NK-92 treated with Interleukin-12 subunit alpha and Interleukin-12 subunit beta, amount 100 ng/mL, for 24 hours (cell line): ENCODE results near the gene WWTR1.

Experiments used
- DNase-seq: peaks from one replicate; lab custom pipeline; 2025; lab: John Stamatoyannopoulos, UW

The WWTR1 gene

DNA sequence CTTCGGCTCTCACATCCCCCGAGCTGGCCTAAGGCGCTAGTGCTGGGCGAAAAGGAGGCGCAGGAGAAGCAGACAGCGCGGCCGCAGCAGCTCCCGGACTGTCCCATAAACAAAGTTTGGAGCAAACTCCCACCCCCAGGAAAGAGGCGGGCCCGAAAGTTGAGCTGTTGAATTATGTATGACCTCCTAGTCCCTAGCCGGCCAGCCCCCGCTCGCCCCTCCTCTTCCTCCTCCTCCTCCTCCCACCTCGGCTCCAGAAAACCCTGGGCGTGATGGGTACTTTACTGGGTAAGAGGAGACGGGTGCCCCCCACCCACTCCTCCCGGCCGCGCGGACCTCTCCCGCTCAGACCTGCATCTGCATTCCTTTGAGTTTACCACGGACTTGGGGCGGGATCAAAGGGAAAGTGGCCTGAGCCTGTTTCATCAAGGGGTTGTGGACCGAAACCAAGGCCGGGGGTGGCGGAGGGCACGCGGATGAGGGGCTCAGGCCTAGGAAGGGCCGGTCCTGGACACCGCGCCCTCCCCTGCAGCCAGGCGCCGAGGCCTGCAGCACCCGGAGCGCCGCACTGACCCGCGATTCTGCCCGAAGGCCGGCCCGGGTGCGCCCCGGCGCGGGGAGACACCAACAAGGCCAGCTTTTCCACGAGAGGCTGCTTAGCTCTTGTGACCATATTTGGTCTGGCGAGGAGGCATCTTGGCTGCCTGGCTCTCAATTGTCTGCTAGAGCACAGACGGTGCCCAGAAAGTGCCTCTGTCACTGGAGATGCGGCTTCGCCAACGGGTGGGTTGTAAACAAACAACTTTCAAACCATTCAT, at the start of gene WWTR1:
TSS of gene WWTR1 (minus strand) at position 100 of the 818 bp plus-strand sequence. CDS start 719 bp downstream, outside the sequence.
- DNase-seq, result no peak

DNA sequence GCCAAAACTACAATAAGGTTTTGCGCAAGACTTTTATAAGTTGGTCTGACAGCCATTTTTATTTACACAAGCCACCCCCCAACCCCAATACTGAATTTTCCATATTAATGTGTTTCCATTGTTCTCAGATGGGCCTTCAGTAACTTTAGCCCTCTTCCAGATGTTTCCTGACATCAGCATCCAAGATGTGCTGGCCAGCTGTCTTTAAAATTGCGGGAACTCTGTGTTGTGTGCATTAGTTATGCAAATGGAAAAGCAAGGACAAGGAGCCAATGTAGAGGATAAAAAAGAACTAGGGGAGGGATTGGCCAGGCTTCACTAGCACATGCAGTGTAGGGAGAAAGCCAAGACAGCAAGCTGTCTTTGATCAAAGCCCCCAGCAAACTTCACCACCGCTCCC, 49.1 kb upstream of the WWTR1 start:
- DNase-seq, result no peak

DNA sequence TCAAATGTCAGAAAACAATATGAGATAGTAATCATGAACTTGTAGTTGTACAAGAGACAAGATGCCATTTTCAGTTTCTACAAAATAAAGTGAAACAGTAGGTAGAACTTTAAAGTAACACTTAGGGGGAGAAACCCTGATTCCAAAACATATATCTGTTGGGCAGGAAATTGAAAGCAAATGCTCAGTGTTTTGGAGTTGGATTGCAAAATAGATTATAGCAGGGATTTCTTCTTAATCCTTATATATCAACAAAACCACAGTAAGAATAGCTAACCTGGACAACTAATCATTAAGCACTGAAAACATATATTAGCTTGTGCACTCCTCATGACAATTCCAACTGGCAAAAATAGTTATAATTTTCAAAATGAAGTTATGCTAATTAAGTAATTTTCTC, 47.6 kb upstream of the WWTR1 start:
- no peak for DNase-seq

DNA sequence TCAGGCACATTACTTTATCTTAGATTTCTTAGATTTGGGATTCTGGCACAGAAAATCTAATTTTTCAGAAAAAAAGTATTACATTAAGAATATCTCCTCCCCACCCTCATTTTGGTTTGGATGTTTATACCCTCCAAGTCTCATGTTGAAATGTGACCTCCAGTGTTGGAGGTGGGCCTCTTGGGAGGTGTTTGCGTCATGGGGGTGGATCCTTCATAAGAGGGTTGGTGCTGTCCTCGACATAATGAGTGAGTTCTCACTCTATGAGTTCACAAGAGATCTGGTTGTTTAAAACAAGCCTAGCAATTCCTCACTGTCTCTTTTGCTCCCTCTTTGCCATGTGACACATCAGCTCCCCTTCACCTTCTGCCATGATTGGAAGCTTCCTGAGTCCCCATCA, 45.6 kb upstream of the WWTR1 start:
- DNase-seq, result no peak

DNA sequence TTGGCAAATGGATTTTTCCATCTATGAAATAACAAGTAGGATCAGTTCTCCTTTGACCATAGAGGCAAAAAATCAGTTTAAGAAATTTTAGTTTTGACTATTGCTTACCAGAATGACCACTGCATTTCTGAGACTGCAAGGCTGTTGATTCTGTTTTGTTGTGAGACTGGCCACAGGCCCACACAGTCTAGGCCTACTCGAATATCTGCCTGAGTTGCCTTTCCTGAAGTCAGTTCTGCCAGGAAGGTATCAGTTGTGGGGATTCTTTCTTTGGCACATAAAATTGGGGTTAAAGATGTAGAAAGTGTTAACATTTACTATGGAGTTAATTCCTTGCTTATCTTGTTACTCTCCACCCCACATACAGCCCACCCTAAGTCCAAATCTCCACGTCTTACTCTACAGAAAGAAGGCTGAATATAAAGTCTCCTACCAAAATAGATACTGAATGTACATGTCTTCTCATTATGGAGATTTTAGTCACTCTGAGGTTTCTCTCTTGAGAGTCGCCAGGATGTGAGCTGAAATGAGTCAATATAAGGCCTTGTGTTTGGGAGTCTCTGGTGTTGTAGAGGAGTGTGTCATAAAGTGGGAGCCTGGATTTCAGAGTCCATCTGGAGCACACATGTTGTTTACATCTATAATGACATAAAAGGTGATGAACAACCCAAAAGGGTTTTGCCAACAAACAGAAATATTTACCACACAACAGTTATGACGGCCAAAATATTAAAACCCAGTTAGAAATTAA, 45.0 kb upstream of the WWTR1 start:
- no peak for DNase-seq

DNA sequence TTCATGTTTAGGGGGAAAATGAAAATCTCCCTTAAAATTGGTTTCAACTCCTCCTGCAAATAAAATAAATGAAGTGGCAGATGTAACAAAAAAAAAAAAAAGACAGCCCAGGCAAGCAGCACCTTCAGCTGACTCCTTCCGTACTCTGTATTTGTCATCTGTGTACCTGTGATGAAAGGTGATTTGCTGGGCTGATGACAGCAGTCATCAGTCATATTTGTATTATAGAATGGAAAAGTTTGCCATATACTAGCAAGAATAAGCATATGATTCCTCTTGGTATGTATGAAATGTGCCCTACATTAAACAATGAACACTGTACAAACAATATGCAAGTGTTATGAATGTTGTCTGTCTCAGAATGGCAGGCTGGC, 44.1 kb upstream of the WWTR1 start:
- DNase-seq, result no peak

DNA sequence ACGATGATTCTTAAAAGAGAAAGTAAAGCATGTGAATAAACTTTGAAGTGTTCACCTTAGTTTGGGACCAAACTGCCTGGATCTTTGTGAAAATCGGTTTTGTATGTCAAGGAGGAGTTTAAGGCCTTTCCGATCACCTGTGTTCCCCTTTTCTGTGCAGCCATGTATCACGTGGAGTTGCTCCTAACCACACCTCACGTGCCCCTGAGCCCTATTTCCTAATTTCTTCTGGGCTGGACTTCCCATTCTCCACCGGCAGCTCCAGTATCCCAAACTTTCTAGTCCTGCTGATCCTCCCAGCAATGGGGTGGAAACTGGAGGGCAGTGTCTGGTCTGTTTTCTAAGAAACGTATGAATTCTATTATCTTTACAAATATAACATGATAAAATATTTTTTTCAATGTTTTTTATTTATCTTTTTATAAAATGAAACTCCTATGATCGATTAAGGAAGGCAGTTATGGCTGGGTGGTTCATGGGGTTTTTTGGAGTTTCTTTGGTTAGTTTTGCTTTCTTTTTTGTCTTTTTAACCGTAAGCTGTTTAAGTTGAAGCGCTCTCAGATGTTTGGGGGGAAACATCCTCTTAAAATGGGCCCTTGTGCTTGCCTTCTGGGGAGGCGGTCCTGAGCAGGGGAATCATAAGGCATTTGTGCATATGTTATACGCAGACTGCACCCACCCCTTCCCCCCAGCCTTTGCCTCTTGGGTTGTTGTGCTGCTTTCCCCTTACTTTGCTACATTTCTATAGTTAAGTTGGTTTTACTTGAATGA, 43.6 kb upstream of the WWTR1 start:
- DNase-seq, result no peak

DNA sequence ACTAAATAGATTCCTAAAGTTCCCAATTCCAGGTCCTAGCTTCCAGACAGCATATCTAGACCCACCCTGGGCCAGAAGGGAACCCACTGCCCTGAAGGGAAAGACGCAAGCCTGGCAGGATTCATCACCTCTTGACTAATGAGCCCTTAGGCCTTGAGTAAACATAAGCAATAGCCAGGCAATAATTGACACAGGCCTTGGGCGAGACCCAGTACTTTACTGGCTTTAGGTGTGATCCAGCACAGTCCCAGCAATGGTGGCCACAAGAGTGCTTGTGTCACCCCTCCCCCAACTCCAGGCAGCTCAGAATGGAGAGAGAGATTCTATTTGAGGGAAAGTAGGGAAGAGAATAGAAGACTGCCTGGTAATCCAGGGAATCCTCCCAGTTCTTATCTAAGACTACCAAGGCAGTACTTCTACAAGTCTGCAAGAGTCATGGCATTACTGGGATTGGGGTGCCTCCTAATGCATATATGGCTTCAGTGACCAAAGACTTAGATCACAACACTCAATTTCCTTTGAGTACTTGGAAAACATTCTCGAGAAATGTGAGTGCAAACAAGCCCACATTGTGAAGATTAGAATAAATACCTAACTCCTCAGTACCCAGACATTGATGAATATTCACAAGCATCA, 30.4 kb upstream of the WWTR1 start:
- DNase-seq, result no peak

DNA sequence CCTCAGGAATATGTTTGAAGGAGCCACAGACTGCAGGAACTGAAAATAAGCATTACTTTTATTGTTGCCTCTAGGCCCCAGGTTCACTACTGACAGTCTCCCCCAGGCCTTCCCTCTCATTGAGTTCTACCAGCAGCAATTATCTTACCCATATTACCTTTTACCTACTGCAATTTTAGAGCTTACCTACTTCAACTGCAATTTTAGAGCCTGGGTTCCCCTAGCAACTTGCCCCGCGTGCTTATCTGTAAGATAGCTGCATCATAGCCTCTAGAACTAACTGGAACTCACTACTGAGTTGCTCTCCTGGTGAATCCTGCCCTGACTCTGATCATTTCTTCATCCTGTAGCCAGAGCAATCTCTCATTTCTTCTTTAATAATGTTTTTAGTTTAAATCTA, 29.2 kb upstream of the WWTR1 start:
- no peak for DNase-seq

DNA sequence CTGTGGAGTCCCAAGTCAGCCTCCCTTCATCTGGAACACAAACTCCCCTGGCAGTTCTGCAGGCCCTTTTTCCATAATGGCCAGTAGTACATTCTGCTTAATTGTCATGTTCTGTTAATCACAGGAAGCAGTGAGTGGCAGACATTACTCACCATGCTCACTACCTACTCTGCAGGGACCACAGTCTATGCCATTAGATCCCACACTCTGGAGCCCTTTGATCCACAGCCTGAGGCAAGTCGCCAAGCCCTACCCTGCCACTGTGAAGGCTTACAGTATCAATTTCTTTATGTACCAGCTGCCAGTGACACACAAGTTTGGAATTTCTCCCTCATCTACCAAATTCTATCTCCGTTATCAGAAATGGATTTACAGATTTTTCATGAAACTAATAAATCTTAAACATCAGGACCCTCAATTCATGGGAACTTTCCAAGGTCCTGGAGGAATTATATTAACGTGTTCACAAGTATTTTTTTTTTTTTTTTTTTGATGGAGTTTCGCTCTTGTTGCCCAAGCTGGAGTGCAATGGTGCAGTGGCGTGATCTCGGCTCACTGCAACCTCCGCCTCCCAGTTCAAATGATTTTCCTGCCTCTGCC, 20.6 kb upstream of the WWTR1 start:
- DNase-seq, result no peak

DNA sequence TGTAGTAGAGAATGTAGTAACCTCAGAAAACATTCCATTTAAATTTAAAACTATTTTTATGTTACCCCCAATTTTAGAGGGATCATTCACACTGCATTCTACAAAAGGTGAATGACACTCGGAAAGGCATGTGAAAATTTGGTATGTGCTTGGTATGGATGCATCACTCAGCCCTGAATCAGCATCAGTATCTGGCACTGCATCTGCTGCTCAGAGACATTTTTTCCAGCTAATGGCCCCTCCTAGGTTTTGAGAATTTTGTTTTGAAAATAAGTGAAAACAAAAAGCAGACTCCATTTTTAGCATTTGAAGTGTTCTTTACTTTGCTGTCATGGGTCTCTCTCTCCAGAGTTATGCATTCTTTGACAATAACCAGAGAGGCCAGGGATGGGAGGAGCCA, 15.6 kb upstream of the WWTR1 start:
- no peak for DNase-seq

DNA sequence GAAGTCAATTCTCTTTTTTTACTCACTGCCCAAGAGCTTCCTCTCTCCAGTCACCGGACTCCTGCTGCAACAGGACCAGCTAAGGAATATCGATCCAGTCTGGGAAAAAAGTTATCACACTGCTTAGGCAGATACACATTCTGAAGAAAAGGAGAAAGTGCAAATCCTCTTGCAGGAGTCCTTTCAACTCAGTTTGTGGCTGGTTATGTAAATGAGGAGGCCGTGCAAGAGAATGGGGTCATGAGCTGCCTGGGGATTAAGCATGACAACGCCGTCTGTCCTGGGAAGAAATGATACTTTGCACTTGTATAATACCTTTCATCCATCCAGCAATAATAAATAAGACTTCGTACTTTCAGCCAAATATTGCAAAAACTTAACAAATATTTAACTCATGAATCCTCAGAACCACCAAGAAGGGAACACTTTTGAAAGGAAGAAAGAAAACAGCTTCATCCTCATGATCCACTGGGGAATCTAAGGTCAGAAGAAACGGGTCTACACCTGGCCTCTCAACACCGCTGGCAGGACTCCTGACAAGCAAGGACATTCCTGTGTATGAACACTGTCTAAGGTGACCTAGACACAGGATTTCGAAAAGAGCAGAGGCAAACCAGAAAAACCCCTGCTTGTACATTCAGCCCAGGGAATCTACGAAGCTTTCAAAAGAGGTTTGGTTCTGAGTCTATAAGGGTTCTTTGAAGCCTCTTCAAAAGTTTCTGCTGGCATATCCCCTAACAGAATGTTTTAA, 13.1 kb upstream of the WWTR1 start:
- no peak for DNase-seq

DNA sequence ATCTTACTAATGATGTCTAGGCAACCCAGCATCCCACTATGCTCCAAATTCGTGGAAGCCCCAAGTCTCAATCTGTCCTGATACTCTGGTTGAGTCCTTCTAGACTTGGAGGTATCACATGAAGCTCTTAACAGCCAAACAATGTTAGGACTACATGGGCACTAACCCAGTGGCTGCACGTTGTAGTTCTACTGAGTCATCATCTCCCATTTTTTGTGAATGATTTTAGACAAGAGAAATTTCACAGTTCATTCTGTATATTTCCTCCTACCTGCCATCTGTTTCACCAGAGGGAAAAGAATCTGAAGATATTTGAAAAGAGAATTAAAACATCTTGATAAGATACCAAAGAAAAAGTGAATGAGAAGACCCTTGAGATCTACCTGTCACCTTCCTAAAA, 9.8 kb upstream of the WWTR1 start:
- DNase-seq, result no peak

DNA sequence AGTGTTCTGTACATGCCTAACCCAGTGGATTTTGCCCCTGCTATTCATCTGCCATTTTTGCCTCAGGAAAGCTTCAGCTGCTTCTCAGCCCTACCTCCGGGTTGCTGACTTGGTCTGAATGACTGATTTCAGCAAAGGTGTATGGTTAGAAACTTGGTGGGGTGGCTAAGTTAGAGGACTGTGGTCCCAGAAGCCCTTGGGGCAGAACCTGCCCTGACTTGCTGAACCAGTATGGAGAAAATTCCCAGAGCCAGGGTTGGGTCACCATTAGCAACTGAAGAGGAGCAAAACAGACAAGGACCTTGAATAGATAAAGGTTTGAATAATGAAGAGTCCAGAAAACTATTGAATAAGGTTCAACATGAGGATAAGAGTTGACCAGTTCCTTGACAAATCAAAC, 6.1 kb upstream of the WWTR1 start:
- no peak for DNase-seq

DNA sequence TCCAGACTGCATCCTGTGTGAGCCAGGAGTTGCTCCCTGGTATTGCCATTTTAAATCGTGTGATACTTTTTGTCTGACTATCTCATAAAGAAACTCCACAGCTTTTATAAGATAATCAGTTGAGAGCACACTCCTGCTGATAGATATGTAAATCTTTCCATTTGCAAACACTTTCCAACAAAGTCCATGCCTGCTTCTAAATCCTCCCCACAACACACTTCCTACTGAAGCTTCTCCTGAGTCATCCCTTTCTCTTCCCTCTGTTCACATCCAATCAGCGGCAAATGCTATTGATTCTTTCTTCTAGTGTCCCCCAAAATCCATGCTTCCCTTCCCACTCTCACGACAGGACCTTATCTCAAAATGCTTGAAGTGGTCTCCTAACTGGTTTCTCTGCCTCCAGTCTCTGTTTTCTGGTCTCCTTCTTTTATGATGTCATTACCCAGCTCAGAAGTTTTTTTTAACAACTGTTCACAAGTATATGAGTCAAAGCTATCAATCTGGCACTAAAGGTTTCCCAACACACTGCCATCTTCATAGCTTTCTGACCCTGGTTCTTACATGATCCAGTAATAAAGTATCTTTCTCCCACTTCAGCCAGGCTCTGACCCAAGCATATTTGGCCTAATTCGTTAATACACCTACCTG, 4.5 kb upstream of the WWTR1 start:
- no peak for DNase-seq

DNA sequence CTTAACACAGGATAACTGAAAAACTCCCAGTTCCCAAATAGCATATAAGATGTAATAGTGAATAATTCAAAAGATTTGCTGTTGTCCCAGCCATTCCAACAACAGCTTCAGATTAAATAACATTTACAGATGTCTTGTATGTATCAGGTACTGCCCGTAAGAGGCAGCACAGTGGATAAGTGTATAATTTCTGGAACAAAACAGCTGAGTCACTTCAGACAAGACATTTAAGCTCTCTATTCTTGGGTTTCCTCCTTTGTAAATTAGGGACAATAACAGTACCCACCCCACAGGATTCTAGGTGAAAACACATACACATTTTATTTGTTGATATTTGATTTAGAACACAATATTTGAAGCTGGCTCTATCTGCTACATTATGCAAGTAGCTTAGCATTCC, 2.6 kb upstream of the WWTR1 start:
- no peak for DNase-seq

DNA sequence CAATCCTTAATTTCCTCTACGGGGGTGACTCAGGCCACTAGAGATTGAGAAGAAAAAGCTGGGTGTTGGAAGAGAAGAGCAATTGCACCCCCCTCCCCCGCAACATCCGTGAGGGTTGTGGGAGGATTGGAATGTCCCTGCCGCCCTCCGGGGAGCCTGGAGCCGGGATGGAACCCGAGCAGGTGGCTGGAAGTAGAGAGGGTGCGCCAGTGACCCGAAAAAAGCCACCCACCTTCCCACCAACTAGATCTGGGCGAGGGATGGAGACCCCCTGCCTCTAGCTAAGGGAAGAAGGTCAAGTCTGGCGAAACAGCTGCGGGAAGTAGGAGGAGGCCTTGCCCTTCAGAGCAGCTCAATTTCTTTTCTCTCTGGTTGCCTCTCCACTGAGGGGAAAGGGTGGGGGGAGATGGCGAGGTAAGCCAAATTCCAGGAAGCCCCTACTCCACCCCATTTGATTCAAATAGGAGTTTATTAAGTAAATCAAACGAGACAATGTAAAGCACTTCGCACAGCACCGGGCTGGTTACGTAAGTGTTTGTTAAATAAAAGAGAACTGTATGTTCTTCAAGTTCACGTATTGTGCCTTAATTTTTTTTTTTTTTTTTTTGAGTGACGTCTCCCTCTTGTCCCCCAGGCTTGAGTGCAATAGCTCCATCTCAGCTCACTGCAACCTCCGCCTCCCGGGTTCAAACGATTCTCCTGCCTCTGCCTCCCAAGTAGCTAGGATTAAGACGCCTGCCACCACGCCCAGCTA, 1.1 kb upstream of the WWTR1 start:
- DNase-seq, result no peak

DNA sequence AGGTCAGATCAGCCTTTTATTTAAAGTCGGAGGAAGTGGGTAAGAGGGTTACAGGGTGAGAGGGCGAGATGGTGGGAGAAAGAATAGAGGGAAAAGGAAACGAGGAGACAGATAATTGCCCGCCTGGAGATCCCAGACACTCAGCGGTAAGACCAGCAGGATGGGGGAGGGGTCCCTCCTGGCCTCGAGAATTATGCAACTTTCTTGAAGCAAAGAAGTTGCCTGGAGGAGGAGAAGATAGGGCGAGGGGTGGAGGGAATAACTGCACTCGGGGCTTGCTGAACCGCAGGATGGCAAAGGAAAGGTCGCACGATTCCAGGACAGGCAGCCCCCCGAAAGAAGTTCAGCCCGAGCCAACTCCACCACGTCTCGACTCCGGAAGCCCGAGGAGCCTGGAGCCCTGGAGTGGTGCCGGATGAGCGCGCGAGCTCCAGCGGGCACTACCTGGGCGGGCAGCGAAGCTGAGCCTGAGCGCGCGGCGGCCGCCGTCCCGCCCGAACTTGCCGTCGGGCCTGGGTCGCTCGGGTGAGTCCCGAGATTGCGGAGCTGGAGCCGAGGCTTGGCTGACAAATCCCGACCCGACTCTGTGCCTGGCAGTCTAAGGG, 402 bp downstream of the WWTR1 start:
- DNase-seq, result no peak

DNA sequence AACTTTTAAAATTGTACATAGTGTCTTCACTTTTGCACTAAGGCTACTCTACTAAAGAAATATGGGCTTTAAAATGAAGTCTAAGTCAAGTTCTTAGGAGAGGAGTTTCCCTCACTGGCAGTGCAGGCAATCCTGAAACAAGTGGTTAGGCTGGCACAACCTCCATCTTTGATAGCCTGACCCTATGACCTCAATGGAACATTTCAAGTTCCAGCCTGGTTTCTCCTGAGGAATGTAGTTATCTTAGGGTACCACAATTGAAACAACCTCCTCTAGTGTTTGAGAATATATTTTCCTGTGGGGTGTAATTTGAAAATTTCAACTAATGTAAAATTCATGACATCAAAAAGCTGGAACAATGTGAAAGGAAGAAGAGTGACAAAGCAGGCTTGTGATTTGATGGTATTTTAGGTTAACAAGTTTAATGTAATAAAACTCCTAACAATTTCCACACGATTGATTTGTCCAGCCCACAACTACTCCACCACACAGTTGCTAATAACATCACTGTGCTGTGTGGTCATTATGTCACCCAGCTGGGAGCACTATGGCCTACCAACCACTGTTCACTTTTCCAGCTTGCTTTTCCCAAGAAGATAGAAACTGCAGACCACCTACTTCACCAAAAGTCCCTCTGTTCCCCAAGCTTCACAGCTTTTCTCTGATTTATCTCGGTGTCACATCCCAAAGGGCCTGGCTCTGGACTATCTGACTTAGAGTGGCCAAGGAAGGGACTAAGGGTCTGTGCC, 1.8 kb downstream of the WWTR1 start:
- DNase-seq, result no peak
